ENCODE results near the gene PRDM8.

GRCh38 chr4:80183250-80184052, 13.9 kb upstream of the PRDM8 start:
- TF ChIP-seq EZH2 (IDR thresholded peaks at IDR 0.05; ENCODE audit: insufficient read depth, poor library complexity, severe bottlenecking) (no peak), EZH2phosphoT487 (IDR thresholded peaks at IDR 0.05; ENCODE audit: insufficient read depth, low read depth) (no peak)

Data from GM23248 (cell line).